CD4-positive, alpha-beta T cell treated with Interleukin-17A for 1 hour (primary cell): ENCODE results near the gene MYO19.
"Not testable (repeated sequence)": the region's sequence is repeated elsewhere in the genome, so short reads cannot be mapped to it uniquely, and the experiment has no call there.

ENCODE experiments used
- DNase-seq: peaks from one replicate; pipeline ENCODE4 v3.0.0-alpha.2; 2020

Gene MYO19

GRCh38 chr17:36532435-36532975 is 2.2 kb downstream of the MYO19 start:
- DNase-seq, result no peak

GRCh38 chr17:36529121-36529520 is 5.5 kb downstream of the MYO19 start:
- no peak for DNase-seq

GRCh38 chr17:36527621-36528250 is 6.9 kb downstream of the MYO19 start:
- no peak for DNase-seq

GRCh38 chr17:36525888-36526287 is 8.8 kb downstream of the MYO19 start:
- no peak for DNase-seq

- no peak for DNase-seq
These were observed 9.6 kb downstream of the MYO19 start for GRCh38 chr17:36525113-36525512.

- DNase-seq, result no peak
These were observed 10.2 kb downstream of the MYO19 start for GRCh38 chr17:36524428-36524876.

GRCh38 chr17:36523113-36523512 is 11.6 kb downstream of the MYO19 start:
- DNase-seq, result no peak

GRCh38 chr17:36515837-36516236 is 18.8 kb downstream of the MYO19 start:
- DNase-seq, result no peak

GRCh38 chr17:36514856-36515255 is 19.8 kb downstream of the MYO19 start:
- no peak for DNase-seq

GRCh38 chr17:36512641-36513040 is 22.0 kb downstream of the MYO19 start:
- no peak for DNase-seq

- no peak for DNase-seq
These were observed 23.5 kb downstream of the MYO19 start for GRCh38 chr17:36511216-36511615.

GRCh38 chr17:36510636-36511035 is 24.0 kb downstream of the MYO19 start:
- DNase-seq, result no peak

GRCh38 chr17:36509272-36509985 is 25.2 kb downstream of the MYO19 start:
- DNase-seq, result no peak

GRCh38 chr17:36508439-36508838 is 26.2 kb downstream of the MYO19 start:
- not testable (repeated sequence) for DNase-seq

GRCh38 chr17:36507266-36507665 is 27.4 kb downstream of the MYO19 start:
- no peak for DNase-seq

GRCh38 chr17:36506831-36507230 is 27.8 kb downstream of the MYO19 start:
- DNase-seq, result no peak

- no peak for DNase-seq
These were observed 28.3 kb downstream of the MYO19 start for GRCh38 chr17:36506249-36506826.

GRCh38 chr17:36505171-36505570 is 29.5 kb downstream of the MYO19 start:
- no peak for DNase-seq

GRCh38 chr17:36504156-36504545 is 30.5 kb downstream of the MYO19 start:
- DNase-seq, result no peak

- DNase-seq, result no peak
These were observed 31.1 kb downstream of the MYO19 start for GRCh38 chr17:36503456-36504155.

- DNase-seq, result no peak
These were observed 32.7 kb downstream of the MYO19 start for GRCh38 chr17:36501963-36502362.

GRCh38 chr17:36501351-36501750 is 33.3 kb downstream of the MYO19 start:
- DNase-seq, result no peak

- DNase-seq, result no peak
These were observed 33.9 kb downstream of the MYO19 start for GRCh38 chr17:36500745-36501225.
